ENCODE data around the gene BSDC1.
"Not testable (repeated sequence)": the region's sequence is repeated elsewhere in the genome, so short reads cannot be mapped to it uniquely, and the experiment has no call there.

The BSDC1 gene

GRCh38 chr1:32394141-32394889 is at the start of gene BSDC1:
Gene BSDC1, minus strand, starts transcription at chr1:32394441. Its CDS starts 27 bp downstream, at chr1:32394414.
- peak; percentile 99 for DNase-seq (ENCODE audit: low spot score)

GRCh38 chr1:32441467-32441866 is 47.2 kb upstream of the BSDC1 start:
- DNase-seq (ENCODE audit: low spot score) = not testable (repeated sequence)

GRCh38 chr1:32438777-32439176 is 44.5 kb upstream of the BSDC1 start:
- not testable (repeated sequence) for DNase-seq (ENCODE audit: low spot score)

- no peak for DNase-seq (ENCODE audit: low spot score)
These were observed 43.9 kb upstream of the BSDC1 start for GRCh38 chr1:32438136-32438535.

GRCh38 chr1:32431736-32432400 is 37.6 kb upstream of the BSDC1 start:
- DNase-seq (ENCODE audit: low spot score) = no peak

- no peak for DNase-seq (ENCODE audit: low spot score)
These were observed 33.2 kb upstream of the BSDC1 start for GRCh38 chr1:32427264-32427963.

- DNase-seq (ENCODE audit: low spot score) = no peak
These were observed 32.4 kb upstream of the BSDC1 start for GRCh38 chr1:32426489-32427255.

GRCh38 chr1:32421775-32422174 is 27.5 kb upstream of the BSDC1 start:
- DNase-seq (ENCODE audit: low spot score) = no peak

GRCh38 chr1:32414186-32414886 is 20.1 kb upstream of the BSDC1 start:
- no peak for DNase-seq (ENCODE audit: low spot score)

GRCh38 chr1:32413507-32414185 is 19.4 kb upstream of the BSDC1 start:
- DNase-seq (ENCODE audit: low spot score) = peak; percentile 91

- no peak for DNase-seq (ENCODE audit: low spot score)
These were observed 17.0 kb upstream of the BSDC1 start for GRCh38 chr1:32411261-32411660.

- DNase-seq (ENCODE audit: low spot score) = no peak
These were observed 12.4 kb upstream of the BSDC1 start for GRCh38 chr1:32406629-32407111.

GRCh38 chr1:32405672-32406467 is 11.6 kb upstream of the BSDC1 start:
- DNase-seq (ENCODE audit: low spot score) = no peak

- DNase-seq (ENCODE audit: low spot score) = no peak
These were observed 10.7 kb upstream of the BSDC1 start for GRCh38 chr1:32404946-32405345.

- peak; percentile 78 for DNase-seq (ENCODE audit: low spot score)
These were observed 6.8 kb upstream of the BSDC1 start for GRCh38 chr1:32400876-32401631.

GRCh38 chr1:32399843-32400242 is 5.6 kb upstream of the BSDC1 start:
- DNase-seq (ENCODE audit: low spot score) = no peak

- DNase-seq (ENCODE audit: low spot score) = no peak
These were observed 4.2 kb upstream of the BSDC1 start for GRCh38 chr1:32398401-32398800.

GRCh38 chr1:32396524-32396923 is 2.3 kb upstream of the BSDC1 start:
- DNase-seq (ENCODE audit: low spot score) = not testable (repeated sequence)

GRCh38 chr1:32394890-32395432 is 720 bp upstream of the BSDC1 start:
- DNase-seq (ENCODE audit: low spot score) = no peak
